GM19395 (cell line): ENCODE results near the gene PIGA.
A peak's percentile ranks its signal among the peaks of the same experiment; 100 is the strongest.
"Not testable (repeated sequence)": the region's sequence is repeated elsewhere in the genome, so short reads cannot be mapped to it uniquely, and the experiment has no call there.

ENCODE experiments used
- ATAC-seq: cut with Tn5 transposase; IDR thresholded peaks from one replicate; pipeline ENCODE4 v1.9.1; 2021; ENCODE audit warnings: mild to moderate bottlenecking, moderate library complexity; ENCODE audit not compliant: unreplicated experiment

PIGA gene

DNA sequence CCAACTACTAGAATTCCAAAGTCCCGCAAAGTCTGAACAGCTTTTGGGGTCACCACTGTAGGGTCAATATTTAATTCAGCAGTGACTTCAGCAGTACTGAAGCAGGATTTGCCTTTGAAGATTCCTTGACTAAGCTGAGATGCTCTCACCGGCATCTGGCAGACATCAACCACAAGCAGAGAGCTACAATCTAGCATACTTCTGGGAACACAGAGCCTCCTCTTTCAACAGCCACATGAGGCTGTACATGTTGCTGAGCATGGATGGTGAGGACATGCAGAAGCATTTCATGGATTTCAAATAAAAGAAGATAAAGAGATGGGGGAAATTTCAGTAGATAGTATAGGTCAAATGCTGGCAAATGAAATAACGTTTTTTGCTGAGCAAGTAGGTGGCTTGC is 13.3 kb downstream of the PIGA start:
- ATAC-seq: no peak

DNA sequence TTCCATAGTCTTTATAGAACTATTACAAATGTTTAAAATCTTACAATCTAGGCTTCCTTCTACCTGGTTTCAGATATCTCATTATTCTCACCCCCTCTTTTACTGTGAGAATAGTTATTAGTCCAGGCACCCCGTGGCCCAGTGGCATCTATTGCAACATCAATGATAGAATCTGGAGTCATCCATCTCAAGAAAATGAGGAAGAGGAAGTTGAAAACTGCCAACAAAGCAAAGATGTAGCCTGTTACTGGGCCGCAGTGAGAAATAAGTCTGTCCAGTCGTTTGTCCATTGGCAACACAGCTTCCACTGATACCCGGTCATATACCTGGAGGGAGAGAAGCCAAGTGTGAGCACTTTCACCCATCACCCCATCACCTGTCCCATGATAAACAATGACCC is 13.9 kb downstream of the PIGA start:
- no peak for ATAC-seq

DNA sequence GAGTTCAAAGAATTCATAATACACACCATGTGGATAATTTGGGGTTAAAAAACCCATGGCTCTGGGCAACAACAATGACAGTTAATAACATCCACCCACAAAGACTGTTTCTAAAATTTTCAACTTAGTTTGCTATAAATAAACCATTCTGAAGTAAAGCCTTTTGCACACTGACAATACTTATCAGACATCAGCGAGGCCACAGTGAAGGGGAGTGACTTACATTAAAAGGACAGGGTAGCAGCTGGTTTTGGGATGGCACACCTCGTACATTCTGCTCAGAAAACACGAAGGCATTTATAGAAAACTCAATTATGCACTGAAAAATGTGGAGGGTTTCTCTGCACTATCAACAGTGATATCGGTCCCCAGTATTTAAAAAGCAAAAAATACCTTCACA is 15.0 kb downstream of the PIGA start:
- ATAC-seq: no peak

DNA sequence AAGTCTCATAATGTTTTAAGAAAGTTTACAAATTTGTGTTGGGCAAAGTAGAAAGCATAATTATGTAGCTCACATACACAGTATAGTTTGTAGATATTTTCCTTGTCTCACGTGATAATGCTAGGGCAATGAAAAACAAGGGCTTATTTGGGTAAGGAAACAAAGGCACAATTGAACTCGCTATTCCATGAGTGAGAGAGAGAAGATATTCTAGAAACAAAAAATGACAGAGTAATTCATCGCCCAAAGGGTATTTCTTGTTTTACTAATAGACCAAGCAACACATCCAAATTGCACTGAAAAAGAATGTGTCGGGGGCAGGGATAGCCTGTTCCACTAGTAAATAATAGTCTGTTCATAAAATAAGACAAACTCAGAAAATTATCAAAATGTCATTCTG is 16.2 kb downstream of the PIGA start:
- ATAC-seq: no peak

DNA sequence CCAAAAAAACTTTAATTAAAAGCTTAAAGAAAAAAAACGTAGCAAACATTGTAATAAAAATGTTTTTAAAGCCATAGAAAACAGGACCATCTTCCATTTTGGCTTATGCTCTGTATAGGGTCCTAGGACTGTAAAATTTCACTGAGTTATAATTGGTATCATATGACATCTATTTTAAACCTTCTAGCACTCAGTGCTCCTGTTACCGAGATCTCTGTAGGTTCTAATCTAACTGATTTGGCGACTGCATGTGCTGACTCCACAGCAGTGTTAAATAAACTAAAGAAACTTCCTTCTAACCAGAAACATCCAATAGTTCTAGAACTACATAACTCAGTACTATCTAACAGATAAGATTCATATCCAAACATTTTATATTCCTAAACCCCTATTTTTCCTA is 19.8 kb downstream of the PIGA start, which contains the start of gene ASB11:
ASB11 (minus strand) TSS at position 132 of the 400 bp plus-strand sequence; CDS start at position 97, 35 bp downstream.
- no peak for ATAC-seq

DNA sequence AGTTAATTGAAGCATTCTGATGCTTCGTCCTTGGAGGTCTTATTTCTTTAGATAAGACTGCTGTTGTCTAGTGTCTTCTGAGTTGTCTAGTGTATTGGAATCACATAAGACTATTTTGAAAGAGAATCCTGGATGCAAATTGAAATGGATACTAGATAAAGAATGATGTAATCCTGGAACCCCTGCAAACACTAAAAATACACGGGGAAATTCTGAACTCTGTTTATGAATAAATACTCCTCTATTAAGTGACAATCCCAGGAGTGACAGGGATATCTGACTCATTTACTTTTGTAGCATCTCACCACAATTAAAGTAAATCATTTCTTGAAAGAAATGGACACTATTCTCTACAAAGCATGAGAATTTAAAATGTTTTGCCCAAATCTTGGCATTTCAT is 20.9 kb downstream of the PIGA start:
- no peak for ATAC-seq

DNA sequence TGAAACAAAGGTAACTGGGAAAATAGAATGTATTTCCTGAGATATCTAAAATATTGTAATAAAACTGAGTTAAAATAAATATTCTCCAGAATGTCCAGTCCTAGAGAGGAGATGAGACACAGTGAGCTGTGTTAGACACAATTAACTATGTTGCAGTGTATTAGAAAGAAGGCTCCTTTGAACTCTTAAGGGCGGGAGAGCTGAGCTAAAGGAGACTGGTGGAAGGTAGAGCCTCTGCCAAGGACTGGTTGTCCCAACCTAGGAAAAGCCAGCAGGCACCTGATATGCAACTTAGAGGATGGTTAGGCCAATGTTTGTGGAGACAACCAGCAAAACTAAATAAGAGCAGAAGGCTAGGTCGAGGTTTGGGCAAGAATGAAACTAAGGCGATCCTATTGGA is 24.2 kb downstream of the PIGA start:
- no peak for ATAC-seq

DNA sequence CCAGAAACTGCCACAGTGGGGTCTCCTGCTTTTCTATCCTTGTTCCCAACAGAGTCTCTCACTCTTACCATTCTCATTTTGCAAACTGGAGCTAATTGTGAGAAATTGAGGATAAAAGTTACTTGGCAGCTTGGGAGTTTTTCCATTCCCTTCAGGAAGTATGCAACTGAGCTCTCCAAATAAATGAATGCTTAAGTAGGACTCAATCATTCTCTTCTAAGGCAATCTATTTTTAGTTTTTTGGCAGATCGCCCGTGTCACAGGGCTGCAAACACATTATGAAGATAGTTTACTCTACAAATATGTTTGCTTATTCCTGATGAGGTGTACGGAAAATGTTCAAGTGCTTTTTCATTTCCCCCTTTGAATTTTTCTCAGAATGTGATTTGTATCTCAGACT is 25.2 kb downstream of the PIGA start:
- no peak for ATAC-seq

DNA sequence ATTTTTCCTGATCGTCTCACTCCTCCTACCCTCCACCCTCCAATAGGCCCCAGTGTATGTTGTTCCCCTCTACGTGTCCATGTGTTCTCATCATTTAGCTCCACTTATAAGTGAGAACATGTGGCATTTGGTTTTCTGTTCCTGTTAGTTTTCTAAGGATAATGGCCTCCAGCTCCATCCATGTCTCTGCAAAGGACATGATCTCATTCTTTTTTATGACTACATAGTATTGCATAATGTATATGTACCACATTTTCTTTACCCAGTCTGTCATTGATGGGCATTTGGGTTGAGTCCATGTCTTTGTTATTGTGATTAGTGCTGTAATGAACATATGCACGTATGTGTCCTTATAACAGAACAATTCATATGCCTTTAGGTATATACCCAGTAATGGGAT is 29.4 kb downstream of the PIGA start:
- ATAC-seq: not testable (repeated sequence)

DNA sequence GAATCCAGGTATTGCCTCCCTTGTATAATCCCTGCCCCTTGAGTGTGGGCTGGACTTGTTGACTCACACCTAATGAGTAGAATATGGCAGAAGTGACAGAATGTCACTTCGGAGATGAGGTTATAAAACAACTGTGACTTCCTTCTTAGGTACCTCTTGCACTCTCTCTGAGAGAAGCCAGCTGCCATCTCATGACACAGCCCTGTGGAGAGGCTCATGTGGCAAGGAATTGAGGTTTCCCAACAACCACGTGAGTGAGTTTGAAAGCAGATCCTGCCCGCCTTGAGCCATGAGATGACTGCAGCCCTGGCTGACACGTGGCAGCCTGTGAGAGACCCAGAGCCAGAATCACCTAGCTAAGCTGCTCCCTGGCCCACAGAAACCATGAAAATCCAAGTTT is 33.4 kb downstream of the PIGA start:
- ATAC-seq: peak; percentile 38

DNA sequence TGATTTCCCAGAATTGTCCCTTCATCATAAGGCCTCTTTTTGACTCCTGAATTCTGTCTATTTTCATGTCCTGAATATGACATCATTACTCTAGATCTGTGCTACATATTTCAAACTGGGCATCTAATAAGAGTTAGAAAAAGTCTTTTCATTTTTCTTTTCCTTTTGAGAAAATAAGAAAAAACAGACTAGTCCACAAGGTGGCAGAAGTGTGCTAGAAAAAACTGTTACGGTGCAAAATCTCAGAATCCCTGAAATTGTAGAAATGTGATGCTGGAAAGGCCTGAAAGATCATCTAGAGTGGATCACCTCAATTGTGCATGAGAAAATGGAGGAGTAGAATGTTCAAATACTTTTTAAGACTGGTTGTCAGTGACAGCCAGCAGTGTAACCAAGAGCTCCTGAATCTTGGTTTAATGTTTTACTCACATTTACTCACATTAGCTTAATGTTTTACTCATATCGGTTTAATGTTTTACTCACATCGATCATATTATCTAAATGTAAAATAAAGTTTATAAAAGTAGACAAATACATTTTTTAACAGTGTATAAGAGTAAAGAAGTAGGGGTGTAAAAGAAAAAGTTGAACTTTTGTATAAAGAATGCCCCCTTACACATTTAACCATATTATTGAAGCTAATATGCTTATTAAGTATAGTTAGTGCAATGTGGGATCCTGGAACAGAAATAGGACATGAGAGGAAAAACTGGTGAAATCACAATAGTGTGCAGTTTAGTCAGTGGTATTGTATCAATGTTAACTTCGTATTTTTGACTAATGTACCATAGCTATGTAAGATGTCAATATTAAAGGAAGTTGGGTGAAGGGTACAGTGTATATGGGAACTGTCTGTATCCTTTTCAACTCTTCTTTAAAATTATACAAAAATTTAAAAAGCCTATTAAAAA is 35.1 kb downstream of the PIGA start:
- ATAC-seq: no peak

DNA sequence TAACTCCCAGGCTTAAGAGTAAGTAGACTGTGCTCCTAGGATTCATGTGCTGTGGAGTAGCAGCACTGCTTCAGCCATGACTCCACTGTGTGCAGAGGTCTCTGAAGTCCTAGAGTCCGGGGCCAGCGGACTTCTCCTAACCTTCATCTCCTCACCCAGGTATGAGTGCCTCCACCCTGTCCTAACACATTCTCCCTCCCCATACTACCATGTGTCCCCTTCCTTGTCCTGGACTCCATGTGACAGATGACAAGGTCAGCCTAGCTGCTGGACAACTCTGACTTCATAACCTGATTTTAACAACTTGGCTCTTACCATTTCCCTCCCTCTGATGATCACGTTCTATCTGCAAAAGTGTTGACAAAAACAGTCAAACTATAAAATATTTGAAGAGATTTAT is 36.5 kb downstream of the PIGA start:
- ATAC-seq: no peak

DNA sequence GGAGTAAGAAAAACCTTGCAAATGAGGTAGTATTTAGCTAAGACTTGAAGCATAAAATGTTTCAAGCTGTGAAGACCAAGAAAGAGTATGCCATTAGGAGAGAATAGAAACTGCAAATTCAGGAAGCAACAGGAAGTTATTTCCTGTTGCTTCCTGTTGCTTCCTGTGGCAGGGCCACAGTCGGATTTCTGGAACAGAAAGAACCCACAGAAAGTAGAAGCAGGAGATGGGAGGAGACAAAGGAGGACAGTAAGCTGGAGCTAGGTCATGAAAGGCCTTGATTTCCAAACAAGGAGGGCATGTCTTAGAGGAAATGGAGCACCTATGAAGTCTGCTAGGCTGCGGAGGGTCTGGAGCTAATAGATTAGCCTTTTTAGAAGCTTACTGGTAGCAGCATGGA is 37.1 kb downstream of the PIGA start:
- ATAC-seq: no peak

DNA sequence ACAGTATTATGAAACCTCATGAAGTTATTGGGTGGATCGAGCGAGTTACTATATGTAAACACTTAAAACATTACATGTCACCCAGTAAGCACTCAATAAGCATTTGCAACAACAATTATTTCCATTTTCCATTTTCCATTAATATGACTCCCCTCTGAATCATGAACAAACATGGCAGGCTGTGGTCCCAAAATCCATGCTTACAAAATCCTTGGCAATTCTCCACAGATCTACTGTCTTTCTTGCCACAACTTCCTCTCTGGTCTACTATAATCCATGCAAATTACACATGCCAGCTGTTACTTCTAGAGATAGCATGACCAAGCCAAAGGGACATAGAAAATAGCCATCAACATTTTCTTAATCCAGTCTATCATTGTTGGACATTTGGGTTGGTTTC is 41.9 kb downstream of the PIGA start:
- ATAC-seq: no peak

DNA sequence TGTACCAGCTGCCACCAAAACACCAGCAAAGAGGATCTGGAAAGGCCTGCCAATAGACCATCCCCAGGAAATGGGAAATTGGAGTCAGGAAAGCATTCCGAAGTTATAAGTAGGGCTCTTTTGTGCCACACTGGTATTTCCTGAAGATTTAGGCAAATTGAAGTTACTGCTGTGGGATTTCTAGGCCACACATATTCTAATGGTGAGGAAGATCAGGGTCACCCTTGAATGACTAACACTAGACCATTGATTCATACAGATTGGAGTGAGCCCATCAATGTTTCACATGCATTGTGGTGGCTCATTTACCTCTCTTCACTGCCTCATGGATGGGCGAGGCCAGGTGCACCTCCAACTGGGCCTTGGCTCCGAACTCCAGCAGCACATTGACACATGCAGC is 42.5 kb downstream of the PIGA start:
- no peak for ATAC-seq

DNA sequence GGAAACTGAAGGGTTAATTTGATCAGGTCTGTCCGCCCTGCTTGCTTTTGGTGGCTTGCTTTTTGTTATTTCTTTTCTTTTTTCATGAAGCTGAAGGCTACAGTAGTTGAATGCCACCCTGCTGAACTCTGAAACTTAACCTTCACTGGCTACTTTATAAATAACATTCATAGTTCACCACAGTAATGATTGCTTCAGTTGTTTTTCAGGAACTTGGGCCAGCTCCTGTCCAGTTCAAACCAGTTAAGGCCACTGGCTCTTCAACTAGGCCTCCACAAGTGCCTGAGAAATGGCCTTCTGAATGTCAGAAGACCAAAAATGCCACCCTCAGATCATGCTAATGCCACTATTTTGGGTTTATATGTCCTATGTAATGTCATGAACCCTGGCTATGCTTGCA is 57.7 kb downstream of the PIGA start:
- ATAC-seq: no peak

DNA sequence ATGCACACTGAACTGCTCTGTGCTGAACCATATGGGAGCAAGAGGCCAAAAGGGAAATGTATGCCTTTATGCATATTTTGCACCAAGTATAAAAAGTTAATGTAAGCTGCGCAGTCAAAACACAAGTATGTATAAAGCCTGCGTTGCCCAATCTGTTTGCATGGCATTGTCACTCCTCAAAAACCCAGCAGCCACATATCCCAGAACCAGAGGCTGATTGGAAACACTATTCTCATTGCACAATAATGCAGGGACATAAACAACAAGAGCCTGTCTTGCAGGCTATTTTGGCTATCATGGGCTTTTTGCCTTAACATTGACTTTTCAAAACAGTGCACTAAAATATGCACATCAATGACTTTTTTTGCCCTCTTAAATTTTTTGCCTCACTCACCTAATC is 60.4 kb downstream of the PIGA start:
- no peak for ATAC-seq

DNA sequence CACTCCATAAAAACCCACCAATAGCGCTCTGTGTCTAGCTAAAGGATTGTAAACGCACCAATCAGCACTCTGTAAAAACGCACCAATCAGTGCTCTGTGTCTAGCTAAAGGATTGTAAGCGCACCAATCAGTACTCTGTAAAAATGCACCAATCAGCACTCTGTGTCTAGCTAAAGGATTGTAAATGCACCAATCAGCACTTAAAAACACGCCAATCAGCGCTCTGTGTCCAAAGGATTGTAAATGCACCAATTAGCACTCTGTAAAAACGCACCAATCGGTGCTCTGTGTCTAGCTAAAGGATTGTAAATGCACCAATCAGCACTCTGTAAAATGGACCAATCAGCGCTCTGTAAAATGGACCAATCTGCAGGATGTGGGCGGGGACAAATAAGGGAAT is 62.0 kb downstream of the PIGA start:
- ATAC-seq: not testable (repeated sequence)

DNA sequence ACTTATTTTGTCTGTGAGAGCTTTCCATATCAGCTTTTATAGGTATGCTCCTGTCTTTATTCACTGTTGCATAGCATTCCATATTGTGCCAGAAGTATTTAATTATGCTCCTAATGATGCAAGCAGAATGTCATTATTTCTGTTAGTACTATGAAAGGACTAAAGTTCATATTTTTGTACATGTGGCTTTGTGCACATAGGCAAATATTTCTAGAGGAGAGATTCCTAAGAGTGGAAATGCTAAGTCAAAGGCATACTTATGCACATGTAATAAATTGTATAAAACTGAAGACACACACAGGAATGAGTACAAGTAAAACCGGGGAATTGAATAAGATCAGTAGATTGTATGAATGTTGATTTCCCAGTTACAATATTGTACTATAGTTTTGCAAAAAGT is 63.6 kb downstream of the PIGA start:
- ATAC-seq: no peak

DNA sequence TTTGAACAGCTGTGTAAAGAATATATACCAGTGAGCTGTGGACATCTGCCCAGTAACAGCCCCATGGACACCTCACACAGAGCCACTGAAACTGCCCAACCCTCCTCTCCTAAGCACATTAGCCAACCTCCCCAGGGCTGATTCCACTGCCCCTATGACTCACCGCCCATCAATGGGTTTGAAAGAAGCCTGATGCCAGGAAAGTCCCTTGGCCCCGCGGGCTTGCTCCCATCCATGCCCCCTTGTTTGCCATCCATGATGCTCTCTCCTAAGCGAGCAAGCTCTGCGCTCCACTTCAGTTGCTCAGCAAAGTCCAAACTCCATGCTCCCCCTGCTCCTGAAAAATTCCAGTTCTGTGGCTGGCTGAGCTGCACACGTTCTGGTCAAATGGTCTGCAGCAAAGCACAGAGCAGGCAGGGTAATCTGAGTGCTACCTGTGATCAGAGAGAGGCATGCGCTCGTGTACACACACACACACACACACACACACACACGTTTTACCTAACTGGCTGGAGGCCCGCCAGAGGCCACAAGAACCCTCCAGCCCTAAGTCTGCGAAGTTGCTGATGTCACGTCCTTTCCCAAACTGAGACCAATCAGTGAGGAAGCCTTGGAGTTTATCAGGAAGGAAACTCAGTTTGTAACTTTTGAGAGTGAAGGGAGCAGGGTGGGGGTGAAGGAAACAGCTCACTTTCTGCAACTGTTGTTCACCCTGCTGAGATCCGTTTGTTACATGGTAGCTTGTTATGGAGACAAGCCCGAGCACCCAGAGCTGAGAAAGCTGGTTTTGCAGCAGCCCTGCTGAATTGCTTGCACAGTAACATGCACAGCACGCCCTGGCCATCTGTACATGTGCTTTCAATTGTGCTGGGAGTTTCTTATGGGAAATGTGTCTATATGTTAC is 65.5 kb downstream of the PIGA start, which contains the start of gene ASB9:
ASB9 (minus strand) TSS at position 466 of the 904 bp plus-strand sequence; CDS start at position 257, 209 bp downstream.
- ATAC-seq: peak; percentile 58
